ENCODE results near the gene ASZ1. TPM values are rescaled to one million over a fixed set of nuclear protein-coding genes. Genes with fewer than 3 reads are reported as not detected.

ASZ1 gene
- total RNA-seq, 1 donor from 2014 or later = not detected

DNA sequence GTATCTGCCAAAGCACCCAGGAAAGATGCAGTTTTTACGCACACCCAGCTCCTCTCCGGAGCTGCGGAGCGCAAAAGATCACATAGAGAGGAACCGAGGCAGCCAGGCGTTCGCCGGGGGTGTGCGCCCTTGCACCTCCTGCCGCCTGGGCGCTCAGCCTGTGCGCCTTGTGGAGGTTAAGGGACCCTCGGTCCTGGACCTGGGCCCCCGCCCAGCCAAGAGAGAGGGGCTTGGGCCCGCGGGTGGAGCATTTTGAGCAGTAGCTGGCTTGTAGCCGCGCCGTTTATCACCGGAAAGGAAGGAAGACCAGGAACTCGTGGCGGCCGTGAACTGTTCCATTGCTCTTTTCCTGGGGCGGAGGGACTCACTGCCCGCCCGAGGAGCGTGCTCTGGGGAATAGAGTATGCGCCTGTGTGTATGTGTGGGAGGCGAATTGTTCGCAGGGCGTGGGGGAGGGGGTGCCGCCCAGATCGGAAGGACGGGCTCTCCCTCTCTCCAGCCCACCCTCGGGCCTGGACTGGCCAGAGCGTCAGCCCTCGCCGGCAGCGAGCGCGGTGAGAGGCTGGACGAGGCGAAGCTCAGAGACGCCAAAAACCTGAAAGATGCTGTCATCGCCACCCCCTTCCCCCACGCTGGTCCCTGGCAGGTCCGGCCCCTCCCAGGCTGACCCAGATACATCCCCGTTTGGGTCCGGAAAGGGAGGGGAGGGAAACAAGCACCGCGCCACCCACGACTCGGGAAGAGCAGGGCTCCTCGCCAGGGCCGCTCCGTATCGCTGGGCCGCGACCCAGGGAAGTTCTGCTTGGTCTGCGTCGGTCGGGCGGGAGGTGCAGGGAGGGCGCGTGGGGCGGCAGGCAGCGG, 103.2 kb downstream of the ASZ1 start:
- peaks cover 48% of the 10 kb centered on the region for H3K27me3 Mint-ChIP-seq (ENCODE audit: low read depth, unreplicated experiment)
- peak overlapping the region; percentile 84 for H3K4me3 Mint-ChIP-seq (ENCODE audit: unreplicated experiment)
- H3K27ac ChIP-seq (ENCODE audit: low read depth, low read length) = no peak overlapping the region

GRCh38 chr7:117323305-117323850, 103.9 kb downstream of the ASZ1 start:
- no peaks in the 10 kb centered on the region for H3K36me3 ChIP-seq (ENCODE audit: insufficient read depth, low read length)
- Mint-ChIP-seq H3K4me1 (ENCODE audit: low read depth, unreplicated experiment) (no peaks in the 10 kb centered on the region), H3K27ac (ENCODE audit: unreplicated experiment) (no peak overlapping the region), H3K36me3 (ENCODE audit: low read depth, unreplicated experiment) (no peaks in the 10 kb centered on the region), H3K4me3 (ENCODE audit: unreplicated experiment) (peak overlapping the region; percentile 84), H3K27me3 (ENCODE audit: low read depth, unreplicated experiment) (peaks cover 52% of the 10 kb centered on the region), H3K9me3 (ENCODE audit: unreplicated experiment) (peaks cover 7% of the 10 kb centered on the region)
- DNase-seq (ENCODE audit: low read depth) (peak; percentile 48), FAIRE-seq (no peak)
- H4K20me1 ChIP-seq (ENCODE audit: insufficient read depth, low read length) = no peaks in the 10 kb centered on the region
- H3K9me3 ChIP-seq (ENCODE audit: insufficient read depth, low read depth, low read length) = no peaks in the 10 kb centered on the region
- no peak overlapping the region for H3K27ac ChIP-seq (ENCODE audit: low read depth, low read length)
- peak overlapping the region; percentile 63 for H3K4me3 ChIP-seq (ENCODE audit: insufficient read depth, low read depth, low read length)
- H3K27me3 ChIP-seq (ENCODE audit: insufficient read depth, low read length) = peaks cover 42% of the 10 kb centered on the region
- no peaks in the 10 kb centered on the region for H3K79me2 ChIP-seq (ENCODE audit: insufficient read depth, low read length)
- TF ChIP-seq EZH2 (IDR thresholded peaks at IDR 0.05; ENCODE audit: insufficient read depth, low read length) = no peak
- TF ChIP-seq CTCF (IDR thresholded peaks at IDR 0.05; ENCODE audit: insufficient read depth, low read depth, low read length) = no peak
- peak overlapping the region; percentile 80 for H2AFZ ChIP-seq (ENCODE audit: low read depth, low read length)
- peak overlapping the region; percentile 56 for H3K9ac ChIP-seq (ENCODE audit: low read length)
- H3K4me2 ChIP-seq (ENCODE audit: low read length) = peak overlapping the region; percentile 97
- H3K4me1 ChIP-seq (ENCODE audit: insufficient read depth, low read length) = peaks cover 25% of the 10 kb centered on the region

More for the DNA sequence above, 103.2 kb downstream of the ASZ1 start:
- Histone ChIP-seq H3K9ac (ENCODE audit: low read length) (peak overlapping the region; percentile 56), H2AFZ (ENCODE audit: low read depth, low read length) (peak overlapping the region; percentile 80), H3K9me3 (ENCODE audit: insufficient read depth, low read depth, low read length) (no peaks in the 10 kb centered on the region), H3K36me3 (ENCODE audit: insufficient read depth, low read length) (no peaks in the 10 kb centered on the region), H3K4me3 (ENCODE audit: insufficient read depth, low read depth, low read length) (peak overlapping the region; percentile 63), H3K79me2 (ENCODE audit: insufficient read depth, low read length) (no peaks in the 10 kb centered on the region), H3K4me1 (ENCODE audit: insufficient read depth, low read length) (peaks cover 25% of the 10 kb centered on the region), H3K27me3 (ENCODE audit: insufficient read depth, low read length) (peaks cover 42% of the 10 kb centered on the region), H4K20me1 (ENCODE audit: insufficient read depth, low read length) (no peaks in the 10 kb centered on the region), H3K4me2 (ENCODE audit: low read length) (peak overlapping the region; percentile 97)
- H3K9me3 Mint-ChIP-seq (ENCODE audit: unreplicated experiment) = peaks cover 7% of the 10 kb centered on the region
- DNase-seq (ENCODE audit: low read depth) (peak; percentile 73), FAIRE-seq (no peak)
- H3K4me1 Mint-ChIP-seq (ENCODE audit: low read depth, unreplicated experiment) = no peaks in the 10 kb centered on the region
- no peak for TF ChIP-seq CTCF (IDR thresholded peaks at IDR 0.05; ENCODE audit: insufficient read depth, low read depth, low read length)
- no peaks in the 10 kb centered on the region for H3K36me3 Mint-ChIP-seq (ENCODE audit: low read depth, unreplicated experiment)
- H3K27ac Mint-ChIP-seq (ENCODE audit: unreplicated experiment) = peak overlapping the region; percentile 48
